SK-N-SH (cell line): ENCODE measurements around the gene SCUBE3. TPM values are rescaled to one million over a fixed set of nuclear protein-coding genes. Genes with fewer than 3 reads are reported as not detected.

ENCODE experiments used
- CTCF ChIA-PET: fragments of 300-600, 350-600 bp; formaldehyde crosslinking; extraction: SDS; loops from one replicate; lab custom pipeline; 2021; lab: Yijun Ruan, JAX
- POLR2A ChIA-PET: fragments of 350-600 bp; sonication (Branson Sonifier 250); formaldehyde crosslinking; extraction: SDS; loops from one replicate; lab custom pipeline; 2020; ENCODE audit warnings: antibody characterized with exemption, inconsistent platforms; lab: Yijun Ruan, JAX
- DNase-seq: peaks from one replicate; pipeline ENCODE4 v3.0.0; 2012
- H2AFZ ChIP-seq: fragments of 200-600 bp; sonication (generic); 2 replicates; pipeline ENCODE4 v1.8.1; 2016; ENCODE audit warnings: antibody characterized with exemption, mild to moderate bottlenecking, low read depth
- H3F3A ChIP-seq: fragments of 200-600 bp; sonication (generic); replicated peaks from 2 replicates; pipeline ENCODE3; 2016; ENCODE audit warnings: antibody characterized with exemption, mild to moderate bottlenecking; ENCODE audit not compliant: insufficient read depth
- H3K27ac ChIP-seq, 2 experiments: fragments of 200-500 bp in 1 of 2; fragments of 200-600 bp in 1 of 2; sonication (Bioruptor generic) in 1 of 2; sonication (generic), shearing (Covaris generic) in 1 of 2; 2 replicates each; pipeline versions ENCODE4 v1.5.1 to v1.6.1; 2014 to 2016; ENCODE audit warnings: low read depth in 2 of 2, inconsistent platforms in 1 of 2, low read length in 1 of 2, mild to moderate bottlenecking in 1 of 2, mixed read lengths in 1 of 2
- H3K27me3 ChIP-seq: fragments of 200-600 bp; sonication (generic), shearing (Covaris generic); 2 replicates; pipeline ENCODE4 v1.6.1; 2016; ENCODE audit warnings: mixed run types; ENCODE audit not compliant: insufficient read depth
- H3K36me3 ChIP-seq, 2 experiments: fragments of 200-500 bp in 1 of 2; fragments of 200-600 bp in 1 of 2; sonication (Bioruptor generic) in 1 of 2; sonication (generic) in 1 of 2; replicated peaks in 1 of 2; 2 replicates each; pipeline versions ENCODE3 to v1.5.1; 2014 to 2016; ENCODE audit warnings: low read length in 1 of 2, mild to moderate bottlenecking in 1 of 2; ENCODE audit not compliant: insufficient read depth in 2 of 2, control insufficient read depth in 1 of 2
- H3K4me1 ChIP-seq, 2 experiments: fragments of 200-500 bp in 1 of 2; fragments of 200-600 bp in 1 of 2; sonication (Bioruptor generic) in 1 of 2; sonication (generic), shearing (Covaris generic) in 1 of 2; 2 replicates each; pipeline versions ENCODE4 v1.5.1 to v1.6.1; 2014 to 2016; ENCODE audit warnings: low read depth in 1 of 2, low read length in 1 of 2, mixed run types in 1 of 2; ENCODE audit not compliant: insufficient read depth in 2 of 2, control insufficient read depth in 1 of 2
- H3K4me2 ChIP-seq: fragments of 200-600 bp; sonication (generic), shearing (Covaris generic); 2 replicates; pipeline ENCODE4 v1.6.1; 2017; ENCODE audit warnings: mixed run types
- H3K4me3 ChIP-seq, 2 experiments: fragments of 200-500 bp in 1 of 2; fragments of 200-600 bp in 1 of 2; sonication (Bioruptor generic) in 1 of 2; sonication (generic), shearing (Covaris generic) in 1 of 2; 2 replicates each; pipeline versions ENCODE4 v1.5.1 to v1.8.1; 2014 to 2016; ENCODE audit warnings: low read depth in 2 of 2, inconsistent platforms in 1 of 2, low read length in 1 of 2, mild to moderate bottlenecking in 1 of 2, mixed read lengths in 1 of 2, moderate library complexity in 1 of 2
- H3K79me2 ChIP-seq: fragments of 200-600 bp; sonication (generic); 2 replicates; pipeline ENCODE4 v1.8.1; 2017; ENCODE audit warnings: mild to moderate bottlenecking; ENCODE audit not compliant: insufficient read depth
- H3K9ac ChIP-seq: fragments of 200-600 bp; sonication (generic); 2 replicates; pipeline ENCODE4 v1.6.1; 2017; ENCODE audit warnings: mixed run types
- H3K9me2 ChIP-seq: fragments of 200-600 bp; sonication (generic); 2 replicates; pipeline ENCODE4 v1.6.1; 2017; ENCODE audit warnings: mixed run types
- H3K9me3 ChIP-seq: fragments of 200-600 bp; sonication (generic); 2 replicates; pipeline ENCODE4 v1.6.1; 2017; ENCODE audit warnings: mixed run types, mild to moderate bottlenecking, moderate library complexity
- H4K20me1 ChIP-seq: fragments of 200-600 bp; sonication (generic); 2 replicates; pipeline ENCODE4 v1.6.1; 2017; ENCODE audit warnings: mild to moderate bottlenecking, mixed run types; ENCODE audit not compliant: insufficient read depth
- CHD2 ChIP-seq: fragments of 150-350 bp; IDR thresholded peaks from 2 replicates; pipeline ENCODE4 v1.6.1; 2018; ENCODE audit warnings: low read length; ENCODE audit not compliant: partially characterized antibody
- CTCF ChIP-seq: fragments of 200-600 bp; sonication (generic); IDR thresholded peaks from 2 replicates; pipeline ENCODE4 v1.6.1; 2017; ENCODE audit warnings: antibody characterized with exemption, mild to moderate bottlenecking, moderate library complexity
- ELF1 ChIP-seq: IDR thresholded peaks from 2 replicates; pipeline ENCODE4 v1.4.0; 2012
- EZH2phosphoT487 ChIP-seq: fragments of 200-600 bp; sonication (generic); IDR thresholded peaks from 2 replicates; pipeline ENCODE4 v1.6.1; 2017; ENCODE audit warnings: low read depth, mixed run types, mild to moderate bottlenecking, antibody characterized with exemption, moderate library complexity, borderline replicate concordance
- FOSL2 ChIP-seq: IDR thresholded peaks from 2 replicates; pipeline ENCODE4 v1.4.0; 2012; ENCODE audit warnings: low read depth, mild to moderate bottlenecking, moderate library complexity, borderline replicate concordance
- FOXM1 ChIP-seq: IDR thresholded peaks from 2 replicates; pipeline ENCODE4 v1.4.0; 2012; ENCODE audit warnings: low read depth, mild to moderate bottlenecking
- MAX ChIP-seq: IDR thresholded peaks from 2 replicates; pipeline ENCODE4 v1.4.0; 2012; ENCODE audit warnings: low read depth
- MEF2A ChIP-seq: IDR thresholded peaks from 2 replicates; pipeline ENCODE4 v1.4.0; 2012; ENCODE audit warnings: low read depth, borderline replicate concordance
- MXI1 ChIP-seq: IDR thresholded peaks from 2 replicates; pipeline ENCODE4 v1.6.1; 2012; ENCODE audit warnings: mild to moderate bottlenecking, low read depth, low read length, improper control_type of control experiment
- NFIC ChIP-seq: IDR thresholded peaks from 2 replicates; pipeline ENCODE4 v1.4.0; 2012; ENCODE audit warnings: borderline replicate concordance
- PBX3 ChIP-seq: IDR thresholded peaks from 2 replicates; pipeline ENCODE4; 2012
- POLR2AphosphoS5 ChIP-seq: IDR thresholded peaks from 2 replicates; pipeline ENCODE4 v1.6.1; 2012; ENCODE audit warnings: low read depth, low read length
- RAD21 ChIP-seq: IDR thresholded peaks from 2 replicates; pipeline ENCODE4 v1.6.1; 2012; ENCODE audit warnings: mild to moderate bottlenecking, low read length
- REST ChIP-seq: IDR thresholded peaks from 2 replicates; pipeline ENCODE4 v1.6.1; 2012; ENCODE audit warnings: mild to moderate bottlenecking, low read depth, low read length, moderate library complexity
- RXRA ChIP-seq: IDR thresholded peaks from 2 replicates; pipeline ENCODE4 v1.4.0; 2012; ENCODE audit warnings: low read depth, mild to moderate bottlenecking, borderline replicate concordance
- SMC3 ChIP-seq: IDR thresholded peaks from 2 replicates; pipeline ENCODE4 v1.6.1; 2012; ENCODE audit warnings: low read depth, low read length, improper control_type of control experiment
- TCF12 ChIP-seq: IDR thresholded peaks from 2 replicates; pipeline ENCODE4 v1.4.0; 2012
- ZBTB33 ChIP-seq: IDR thresholded peaks from 2 replicates; pipeline ENCODE4 v1.4.0; 2012; ENCODE audit warnings: low read depth, borderline replicate concordance
- WGBS: methylation state at CpG from one replicate; pipeline ENCODE4 v1.1.6; 2017; ENCODE audit warnings: low lambda C conversion rate; 5-methylcytosine and 5-hydroxymethylcytosine counted together
- polyA plus RNA-seq, 3 experiments: library from polyadenylated mRNA; depleted of rRNA; stranded (reverse); fragments of >200 nt; gene quantifications; 2 replicates each; pipeline ENCODE4 v1.2.3, GENCODE V29; 2012

SCUBE3 gene
- polyA plus RNA-seq, 1 of the 3 experiments (the other 2 are of a cell fraction): 2.0 TPM

- WGBS: 83% methylated on average over 1 of the region's 2 CpGs
- Histone ChIP-seq H3K9ac (no peak overlapping the region), H3F3A (no peaks in the 10 kb centered on the region), H2AFZ (no peak overlapping the region), H3K27me3 (no peaks in the 10 kb centered on the region), H3K4me2 (no peak overlapping the region), H3K9me2 (no peaks in the 10 kb centered on the region), H3K4me1 (no peaks in the 10 kb centered on the region), H3K27ac (no peak overlapping the region), H3K4me3 (no peak overlapping the region), H4K20me1 (no peaks in the 10 kb centered on the region), H3K36me3 (no peaks in the 10 kb centered on the region), H3K9me3 (0 out of 2 replicates have a peak, but pooled peaks cover 10% of the 10 kb centered on the region), H3K79me2 (no peaks in the 10 kb centered on the region)
- TF ChIP-seq PBX3 (no peak), SMC3 (no peak)
- no peak for DNase-seq
- ChIA-PET CTCF (interaction anchor here (1.2 to 5.5 kb wide), 4 partner anchors 10 to 53 kb away, joined by 3 to 27 read pairs (median 5); no protein-coding TSS in a partner anchor), POLR2A (no interaction called here)
Measured at GRCh38 chr6:35199866-35200265, 13.9 kb upstream of the SCUBE3 start.

GRCh38 chr6:35202066-35202546 is 11.7 kb upstream of the SCUBE3 start:
- Histone ChIP-seq H3K27ac (no peak overlapping the region), H3K9ac (no peak overlapping the region), H3K36me3 (no peaks in the 10 kb centered on the region), H3F3A (no peaks in the 10 kb centered on the region), H2AFZ (no peak overlapping the region), H3K4me1 (no peaks in the 10 kb centered on the region), H3K4me2 (no peak overlapping the region), H3K9me2 (no peaks in the 10 kb centered on the region), H3K79me2 (no peaks in the 10 kb centered on the region), H3K9me3 (0 out of 2 replicates have a peak, but pooled peaks cover 9% of the 10 kb centered on the region), H3K4me3 (no peak overlapping the region), H4K20me1 (no peaks in the 10 kb centered on the region), H3K27me3 (no peaks in the 10 kb centered on the region)
- 67% methylated on average over 1 of the region's 6 CpGs for WGBS
- DNase-seq: no peak
- ChIA-PET POLR2A (no interaction called here), CTCF (interaction anchor here (1.1 to 6.5 kb wide), 5 partner anchors 12 to 62 kb away, joined by 3 to 57 read pairs (median 5); partner anchors contain the start of gene SCUBE3)
- no peak for TF ChIP-seq MEF2A
- no peak for TF ChIP-seq FOXM1
- TF ChIP-seq EZH2phosphoT487: no peak
- TF ChIP-seq ZBTB33: no peak
- TF ChIP-seq FOSL2: no peak
- TF ChIP-seq RAD21: no peak
- TF ChIP-seq TCF12: no peak
- no peak for TF ChIP-seq PBX3
- TF ChIP-seq CTCF: no peak
- TF ChIP-seq NFIC: no peak
- TF ChIP-seq POLR2AphosphoS5: no peak
- TF ChIP-seq CHD2: no peak
- no peak for TF ChIP-seq ELF1
- no peak for TF ChIP-seq REST
- TF ChIP-seq MAX: no peak
- TF ChIP-seq MXI1: no peak
- TF ChIP-seq RXRA: no peak
